SK-N-SH treated with all-trans-retinoic acid at 6 μM for 48 hours (cell line): ENCODE measurements around the gene AGAP1.

ENCODE experiments used
- ARNTL ChIP-seq: fragments of 450-650 bp; formaldehyde crosslinking; IDR thresholded peaks from 2 replicates; pipeline ENCODE4 v1.5.0; 2020; ENCODE audit warnings: low read depth, mild to moderate bottlenecking, moderate library complexity, borderline replicate concordance
- CSDC2 ChIP-seq: fragments of 250-450 bp; sonication (Bioruptor Pico); IDR thresholded peaks from 2 replicates; pipeline ENCODE4 v1.5.0; 2020; ENCODE audit warnings: mild to moderate bottlenecking, moderate library complexity
- ESRRG ChIP-seq: fragments of 250-450 bp; sonication (Bioruptor Pico); IDR thresholded peaks from 2 replicates; pipeline ENCODE4 v1.6.1; 2021; ENCODE audit warnings: mild to moderate bottlenecking
- ISL1 ChIP-seq: fragments of 250-450 bp; sonication (Bioruptor Pico); IDR thresholded peaks from 2 replicates; pipeline ENCODE4 v2.1.2; 2022; ENCODE audit warnings: mild to moderate bottlenecking, moderate library complexity
- OSR1 ChIP-seq: fragments of 250-450 bp; sonication (Bioruptor Pico); IDR thresholded peaks from 2 replicates; pipeline ENCODE4 v1.8.0; 2022; ENCODE audit warnings: moderate library complexity, mild to moderate bottlenecking, inconsistent platforms
- PPARA ChIP-seq: fragments of 250-450 bp; sonication (Bioruptor Pico); IDR thresholded peaks from 2 replicates; pipeline ENCODE4 v1.5.0; 2020; ENCODE audit warnings: mild to moderate bottlenecking, borderline replicate concordance
- RARB ChIP-seq: fragments of 250-450 bp; sonication (Bioruptor Pico); IDR thresholded peaks from 2 replicates; pipeline ENCODE4 v1.8.0; 2021; ENCODE audit warnings: mild to moderate bottlenecking, moderate library complexity
- SNAI2 ChIP-seq: fragments of 250-450 bp; sonication (Bioruptor Pico); IDR thresholded peaks from 2 replicates; pipeline ENCODE4 v1.5.0; 2020; ENCODE audit warnings: mild to moderate bottlenecking, moderate library complexity
- TOX ChIP-seq: fragments of 250-450 bp; sonication (Bioruptor Pico); IDR thresholded peaks from 2 replicates; pipeline ENCODE4 v1.8.0; 2021; ENCODE audit warnings: mild to moderate bottlenecking, moderate library complexity, borderline replicate concordance
- ZFP30 ChIP-seq: fragments of 450-650 bp; formaldehyde crosslinking; IDR thresholded peaks from 2 replicates; pipeline ENCODE4 v1.5.0; 2022; ENCODE audit warnings: mild to moderate bottlenecking, moderate library complexity
- ZNF8 ChIP-seq: fragments of 450-650 bp; formaldehyde crosslinking; IDR thresholded peaks from 2 replicates; pipeline ENCODE4 v1.5.0; 2020; ENCODE audit warnings: mild to moderate bottlenecking, moderate library complexity
- TF ChIP-seq, protein P1 (sequence below): fragments of 250-450 bp; sonication (Bioruptor Pico); IDR thresholded peaks from 2 replicates; pipeline ENCODE4 v1.8.0; 2020; ENCODE audit warnings: mild to moderate bottlenecking, moderate library complexity, borderline replicate concordance
- TF ChIP-seq, protein P2 (sequence below): fragments of 250-450 bp; sonication (Bioruptor Pico); IDR thresholded peaks from 2 replicates; pipeline ENCODE4 v1.5.1; 2020; ENCODE audit warnings: low read depth, mild to moderate bottlenecking, moderate library complexity
- TF ChIP-seq, protein P3 (sequence below): fragments of 250-450 bp; sonication (Bioruptor Pico); IDR thresholded peaks from 2 replicates; pipeline ENCODE4 v1.8.0; 2021; ENCODE audit warnings: low read depth, mild to moderate bottlenecking, moderate library complexity, borderline replicate concordance

DNA sequence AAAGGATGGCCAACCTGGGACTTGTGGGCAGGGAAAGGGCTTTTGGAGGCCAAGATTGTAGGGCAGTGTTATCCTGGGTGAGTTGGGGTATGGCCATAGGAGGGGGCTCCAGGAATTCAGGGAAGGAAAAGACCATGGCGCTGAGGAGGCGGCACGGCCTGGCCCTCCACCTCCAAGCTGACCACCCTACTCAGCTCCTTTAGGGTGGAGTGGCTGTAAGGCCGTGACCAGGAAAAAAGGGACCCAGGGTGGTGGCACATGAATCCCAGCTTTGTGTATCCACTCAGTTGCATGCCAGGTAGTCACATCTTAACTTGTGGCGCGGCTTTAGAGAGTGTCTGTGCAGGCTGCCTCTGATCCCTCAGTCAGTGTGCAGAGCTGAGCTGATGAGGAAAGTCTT lies 168.1 kb downstream of the AGAP1 start:
- TF ChIP-seq ZNF8 (CRISPR knock-in tag) = no peak
- no peak for TF ChIP-seq RARB (CRISPR knock-in tag)
- TF ChIP-seq, protein P1, sequence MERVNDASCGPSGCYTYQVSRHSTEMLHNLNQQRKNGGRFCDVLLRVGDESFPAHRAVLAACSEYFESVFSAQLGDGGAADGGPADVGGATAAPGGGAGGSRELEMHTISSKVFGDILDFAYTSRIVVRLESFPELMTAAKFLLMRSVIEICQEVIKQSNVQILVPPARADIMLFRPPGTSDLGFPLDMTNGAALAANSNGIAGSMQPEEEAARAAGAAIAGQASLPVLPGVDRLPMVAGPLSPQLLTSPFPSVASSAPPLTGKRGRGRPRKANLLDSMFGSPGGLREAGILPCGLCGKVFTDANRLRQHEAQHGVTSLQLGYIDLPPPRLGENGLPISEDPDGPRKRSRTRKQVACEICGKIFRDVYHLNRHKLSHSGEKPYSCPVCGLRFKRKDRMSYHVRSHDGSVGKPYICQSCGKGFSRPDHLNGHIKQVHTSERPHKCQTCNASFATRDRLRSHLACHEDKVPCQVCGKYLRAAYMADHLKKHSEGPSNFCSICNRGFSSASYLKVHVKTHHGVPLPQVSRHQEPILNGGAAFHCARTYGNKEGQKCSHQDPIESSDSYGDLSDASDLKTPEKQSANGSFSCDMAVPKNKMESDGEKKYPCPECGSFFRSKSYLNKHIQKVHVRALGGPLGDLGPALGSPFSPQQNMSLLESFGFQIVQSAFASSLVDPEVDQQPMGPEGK (CRISPR knock-in tag) = no peak
- TF ChIP-seq, protein P2, sequence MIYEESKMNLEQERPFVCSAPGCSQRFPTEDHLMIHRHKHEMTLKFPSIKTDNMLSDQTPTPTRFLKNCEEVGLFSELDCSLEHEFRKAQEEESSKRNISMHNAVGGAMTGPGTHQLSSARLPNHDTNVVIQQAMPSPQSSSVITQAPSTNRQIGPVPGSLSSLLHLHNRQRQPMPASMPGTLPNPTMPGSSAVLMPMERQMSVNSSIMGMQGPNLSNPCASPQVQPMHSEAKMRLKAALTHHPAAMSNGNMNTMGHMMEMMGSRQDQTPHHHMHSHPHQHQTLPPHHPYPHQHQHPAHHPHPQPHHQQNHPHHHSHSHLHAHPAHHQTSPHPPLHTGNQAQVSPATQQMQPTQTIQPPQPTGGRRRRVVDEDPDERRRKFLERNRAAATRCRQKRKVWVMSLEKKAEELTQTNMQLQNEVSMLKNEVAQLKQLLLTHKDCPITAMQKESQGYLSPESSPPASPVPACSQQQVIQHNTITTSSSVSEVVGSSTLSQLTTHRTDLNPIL (CRISPR knock-in tag) = no peak
- TF ChIP-seq TOX (CRISPR knock-in tag) = no peak
- TF ChIP-seq ESRRG (CRISPR knock-in tag) = no peak
- no peak for TF ChIP-seq ISL1 (CRISPR knock-in tag)
- TF ChIP-seq, protein P3, sequence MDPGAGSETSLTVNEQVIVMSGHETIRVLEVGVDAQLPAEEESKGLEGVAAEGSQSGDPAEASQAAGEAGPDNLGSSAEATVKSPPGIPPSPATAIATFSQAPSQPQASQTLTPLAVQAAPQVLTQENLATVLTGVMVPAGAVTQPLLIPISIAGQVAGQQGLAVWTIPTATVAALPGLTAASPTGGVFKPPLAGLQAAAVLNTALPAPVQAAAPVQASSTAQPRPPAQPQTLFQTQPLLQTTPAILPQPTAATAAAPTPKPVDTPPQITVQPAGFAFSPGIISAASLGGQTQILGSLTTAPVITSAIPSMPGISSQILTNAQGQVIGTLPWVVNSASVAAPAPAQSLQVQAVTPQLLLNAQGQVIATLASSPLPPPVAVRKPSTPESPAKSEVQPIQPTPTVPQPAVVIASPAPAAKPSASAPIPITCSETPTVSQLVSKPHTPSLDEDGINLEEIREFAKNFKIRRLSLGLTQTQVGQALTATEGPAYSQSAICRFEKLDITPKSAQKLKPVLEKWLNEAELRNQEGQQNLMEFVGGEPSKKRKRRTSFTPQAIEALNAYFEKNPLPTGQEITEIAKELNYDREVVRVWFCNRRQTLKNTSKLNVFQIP (CRISPR knock-in tag) = no peak
- TF ChIP-seq ZFP30 (CRISPR knock-in tag) = no peak
- no peak for TF ChIP-seq ARNTL (CRISPR knock-in tag)
- TF ChIP-seq SNAI2 = no peak
- TF ChIP-seq CSDC2 (CRISPR knock-in tag) = no peak
- TF ChIP-seq PPARA = no peak
- TF ChIP-seq OSR1 (CRISPR knock-in tag) = no peak
